Measurements from ENCODE around the gene MLX.
A peak's percentile ranks its signal among the peaks of the same experiment; 100 is the strongest.

MLX gene

GRCh38 chr17:42564815-42565522 lies 1.9 kb upstream of the MLX start:
- no peaks in the 10 kb centered on the region for H3K27me3 ChIP-seq
- TF ChIP-seq, protein P1, sequence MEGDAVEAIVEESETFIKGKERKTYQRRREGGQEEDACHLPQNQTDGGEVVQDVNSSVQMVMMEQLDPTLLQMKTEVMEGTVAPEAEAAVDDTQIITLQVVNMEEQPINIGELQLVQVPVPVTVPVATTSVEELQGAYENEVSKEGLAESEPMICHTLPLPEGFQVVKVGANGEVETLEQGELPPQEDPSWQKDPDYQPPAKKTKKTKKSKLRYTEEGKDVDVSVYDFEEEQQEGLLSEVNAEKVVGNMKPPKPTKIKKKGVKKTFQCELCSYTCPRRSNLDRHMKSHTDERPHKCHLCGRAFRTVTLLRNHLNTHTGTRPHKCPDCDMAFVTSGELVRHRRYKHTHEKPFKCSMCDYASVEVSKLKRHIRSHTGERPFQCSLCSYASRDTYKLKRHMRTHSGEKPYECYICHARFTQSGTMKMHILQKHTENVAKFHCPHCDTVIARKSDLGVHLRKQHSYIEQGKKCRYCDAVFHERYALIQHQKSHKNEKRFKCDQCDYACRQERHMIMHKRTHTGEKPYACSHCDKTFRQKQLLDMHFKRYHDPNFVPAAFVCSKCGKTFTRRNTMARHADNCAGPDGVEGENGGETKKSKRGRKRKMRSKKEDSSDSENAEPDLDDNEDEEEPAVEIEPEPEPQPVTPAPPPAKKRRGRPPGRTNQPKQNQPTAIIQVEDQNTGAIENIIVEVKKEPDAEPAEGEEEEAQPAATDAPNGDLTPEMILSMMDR (IDR thresholded peaks at IDR 0.05; ENCODE audit: low read depth, low read length): no peak
- peaks cover 41% of the 10 kb centered on the region for H3K36me3 ChIP-seq
- no peak for DNase-seq
- H3K4me1 ChIP-seq: no peaks in the 10 kb centered on the region; the same call in none of the 2 replicates
- no peaks in the 10 kb centered on the region for H3K9me3 ChIP-seq
- no peak overlapping the region for H3K4me3 ChIP-seq (ENCODE audit: low read depth, low read length)

DNA sequence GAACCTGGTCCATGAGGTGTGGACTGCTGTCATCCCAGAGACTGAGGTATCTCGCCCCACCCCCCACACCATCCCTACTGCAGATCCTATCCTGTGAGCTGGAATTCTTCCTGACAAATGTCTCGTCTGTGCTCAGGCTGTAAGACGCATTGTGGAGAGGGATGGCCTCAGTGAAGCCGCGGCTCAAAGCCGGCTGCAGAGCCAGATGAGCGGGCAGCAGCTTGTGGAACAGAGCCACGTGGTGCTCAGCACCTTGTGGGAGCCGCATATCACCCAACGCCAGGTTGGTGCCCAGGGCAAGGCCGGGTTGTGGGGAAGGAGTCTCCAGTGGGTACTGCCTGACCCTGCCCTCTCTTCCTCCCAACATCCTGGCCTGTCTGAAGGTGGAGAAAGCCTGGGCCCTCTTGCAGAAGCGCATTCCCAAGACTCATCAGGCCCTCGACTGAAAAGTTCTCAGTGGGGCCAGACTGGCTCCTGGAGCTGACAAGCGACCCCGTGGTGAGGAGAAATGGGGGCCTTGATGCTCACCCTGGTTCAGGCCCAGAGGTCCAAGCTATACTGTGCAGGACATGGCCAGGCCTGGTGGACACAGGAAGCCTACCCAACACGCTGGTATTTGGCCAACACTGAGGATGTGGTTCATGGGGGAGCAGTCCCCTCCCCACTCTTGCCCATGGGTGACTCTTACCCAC lies 1.2 kb upstream of the MLX start:
- no peaks in the 10 kb centered on the region for H3K9me3 ChIP-seq
- TF ChIP-seq, protein P1 (IDR thresholded peaks at IDR 0.05; ENCODE audit: low read depth, low read length): no peak
- no peak overlapping the region for H3K4me3 ChIP-seq (ENCODE audit: low read depth, low read length)
- H3K4me1 ChIP-seq: no peaks in the 10 kb centered on the region; the same call in none of the 2 replicates
- no peaks in the 10 kb centered on the region for H3K27me3 ChIP-seq
- H3K36me3 ChIP-seq: peaks cover 45% of the 10 kb centered on the region
- DNase-seq: no peak

GRCh38 chr17:42566215-42566882 lies 551 bp upstream of the MLX start:
- no peaks in the 10 kb centered on the region for H3K9me3 ChIP-seq
- no peak for DNase-seq
- H3K4me1 ChIP-seq: no peaks in the 10 kb centered on the region; the same call in none of the 2 replicates
- TF ChIP-seq, protein P1 (IDR thresholded peaks at IDR 0.05; ENCODE audit: low read depth, low read length): no peak
- no peaks in the 10 kb centered on the region for H3K27me3 ChIP-seq
- peak overlapping the region; percentile 88 for H3K4me3 ChIP-seq (ENCODE audit: low read depth, low read length)
- peaks cover 52% of the 10 kb centered on the region for H3K36me3 ChIP-seq

DNA sequence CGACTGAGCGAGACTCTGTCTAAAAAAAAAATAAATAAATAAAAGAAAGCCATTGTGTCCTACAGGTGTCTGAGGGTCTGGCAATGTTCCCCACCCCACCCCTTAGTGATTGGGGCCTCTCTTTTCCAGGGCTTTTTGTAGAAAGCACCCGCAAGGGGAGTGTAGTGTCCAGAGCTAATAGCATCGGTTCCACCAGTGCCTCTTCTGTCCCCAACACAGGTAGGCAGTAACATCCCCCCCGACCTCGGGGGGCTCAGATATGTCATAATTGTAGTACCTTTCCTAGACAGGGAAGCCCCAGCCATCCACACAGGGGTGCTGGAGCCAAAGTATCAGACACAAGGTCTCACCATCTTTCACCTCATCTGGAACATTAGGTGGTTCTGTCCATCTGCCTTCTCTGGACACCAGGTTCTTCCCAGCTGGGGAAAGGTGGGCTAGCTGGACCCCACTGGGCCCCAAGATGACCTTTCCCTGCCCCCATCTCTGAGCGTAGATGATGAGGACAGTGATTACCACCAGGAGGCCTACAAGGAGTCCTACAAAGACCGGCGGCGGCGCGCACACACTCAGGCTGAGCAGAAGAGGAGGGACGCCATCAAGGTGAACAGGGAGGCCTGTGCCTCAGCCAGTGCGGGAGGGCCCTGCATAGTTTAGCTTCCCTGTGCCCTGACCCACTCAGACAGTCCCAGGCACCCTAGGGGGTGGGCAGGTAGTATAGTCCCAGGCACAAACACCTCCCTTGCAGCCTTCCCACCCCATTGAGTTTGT lies 1.6 kb downstream of the MLX start:
- TF ChIP-seq, protein P1 (IDR thresholded peaks at IDR 0.05; ENCODE audit: low read depth, low read length): no peak
- Histone ChIP-seq H3K27me3 (no peaks in the 10 kb centered on the region), H3K4me3 (ENCODE audit: low read depth, low read length) (no peak overlapping the region), H3K9me3 (no peaks in the 10 kb centered on the region), H3K4me1 (no peaks in the 10 kb centered on the region; the same call in none of the 2 replicates), H3K36me3 (peaks cover 72% of the 10 kb centered on the region)
- DNase-seq: no peak

DNA sequence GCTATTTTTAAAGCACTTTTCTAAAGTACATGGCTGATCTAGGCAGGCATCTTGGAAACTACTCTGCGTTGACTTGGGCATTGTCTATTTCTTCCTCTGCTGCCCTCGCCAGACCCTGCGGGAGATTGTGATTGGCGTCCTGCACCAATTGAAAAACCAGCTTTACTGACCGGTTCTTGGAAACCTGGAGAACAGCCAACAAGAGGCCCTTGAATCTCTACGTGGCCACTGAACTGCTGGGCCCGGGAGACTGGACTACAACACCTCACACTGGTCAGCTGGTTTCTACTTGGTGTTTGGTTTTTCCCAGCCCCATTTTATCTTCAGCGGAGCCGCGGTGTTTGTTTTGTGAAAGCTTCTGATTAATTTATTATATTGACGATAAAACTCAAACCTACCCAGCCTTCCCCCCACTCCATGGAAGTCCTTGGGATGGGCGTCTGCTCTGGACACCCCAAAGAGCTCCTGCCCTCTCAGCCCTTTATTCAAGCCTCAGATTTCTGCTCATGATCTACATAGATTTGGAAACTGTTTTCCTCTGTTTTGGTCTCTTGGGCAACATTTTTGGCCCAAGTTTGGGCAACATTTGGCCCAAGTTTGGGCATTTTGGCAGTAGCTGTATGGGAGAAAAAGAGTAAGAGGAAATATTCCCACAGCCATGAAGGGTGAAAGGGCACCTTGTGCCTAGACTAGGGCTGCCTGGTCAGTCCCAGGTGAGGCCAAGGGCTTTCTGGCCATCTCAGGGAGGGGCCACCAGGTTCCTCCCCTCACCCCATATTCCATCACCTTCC lies 4.7 kb downstream of the MLX start:
- Histone ChIP-seq H3K36me3 (peaks cover 69% of the 10 kb centered on the region), H3K27me3 (no peaks in the 10 kb centered on the region), H3K9me3 (no peaks in the 10 kb centered on the region), H3K4me1 (no peaks in the 10 kb centered on the region; the same call in 1 of the 2 replicates), H3K4me3 (ENCODE audit: low read depth, low read length) (no peak overlapping the region)
- DNase-seq: no peak
- TF ChIP-seq, protein P1 (IDR thresholded peaks at IDR 0.05; ENCODE audit: low read depth, low read length): no peak
